ENCODE results near the gene TOR3A.

DNA sequence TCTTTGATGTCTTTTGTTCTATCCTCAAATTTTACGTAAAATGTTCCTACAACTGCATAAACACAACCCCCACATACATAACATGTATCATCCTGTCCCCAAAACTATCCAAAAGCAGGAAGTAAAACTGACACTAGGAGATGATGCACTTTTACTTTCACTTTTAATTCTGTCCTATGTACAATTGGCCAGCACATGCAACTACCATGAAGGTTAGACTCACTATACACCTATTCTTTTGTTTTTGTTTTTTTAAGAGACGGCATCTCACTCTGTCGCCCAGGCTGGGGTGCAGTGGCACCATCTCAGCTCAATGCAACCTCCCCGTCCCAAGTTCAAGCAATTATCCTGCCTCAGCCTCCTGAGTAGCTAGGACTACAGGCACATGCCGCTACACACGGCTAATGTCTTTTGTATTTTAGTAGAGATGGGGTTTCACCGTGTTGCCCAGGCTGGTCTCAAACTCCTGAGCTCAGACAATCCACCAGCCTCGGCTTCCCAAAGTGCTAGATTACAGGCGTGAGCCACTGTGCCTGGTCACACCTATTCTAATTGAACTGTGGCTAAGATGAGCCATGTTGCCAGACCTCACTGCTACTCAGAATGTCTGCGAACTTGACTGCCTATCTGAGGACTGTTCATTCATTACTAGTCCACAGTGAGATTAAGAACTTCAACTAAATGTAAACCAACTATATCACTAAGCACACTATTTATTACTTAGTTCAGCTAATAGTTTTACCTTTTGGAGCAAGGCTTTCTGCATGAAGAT is 48.0 kb downstream of the TOR3A start:
- no peak for TF ChIP-seq EZH2phosphoT487 (IDR thresholded peaks at IDR 0.05; ENCODE audit: low read depth)
- TF ChIP-seq, protein P1, sequence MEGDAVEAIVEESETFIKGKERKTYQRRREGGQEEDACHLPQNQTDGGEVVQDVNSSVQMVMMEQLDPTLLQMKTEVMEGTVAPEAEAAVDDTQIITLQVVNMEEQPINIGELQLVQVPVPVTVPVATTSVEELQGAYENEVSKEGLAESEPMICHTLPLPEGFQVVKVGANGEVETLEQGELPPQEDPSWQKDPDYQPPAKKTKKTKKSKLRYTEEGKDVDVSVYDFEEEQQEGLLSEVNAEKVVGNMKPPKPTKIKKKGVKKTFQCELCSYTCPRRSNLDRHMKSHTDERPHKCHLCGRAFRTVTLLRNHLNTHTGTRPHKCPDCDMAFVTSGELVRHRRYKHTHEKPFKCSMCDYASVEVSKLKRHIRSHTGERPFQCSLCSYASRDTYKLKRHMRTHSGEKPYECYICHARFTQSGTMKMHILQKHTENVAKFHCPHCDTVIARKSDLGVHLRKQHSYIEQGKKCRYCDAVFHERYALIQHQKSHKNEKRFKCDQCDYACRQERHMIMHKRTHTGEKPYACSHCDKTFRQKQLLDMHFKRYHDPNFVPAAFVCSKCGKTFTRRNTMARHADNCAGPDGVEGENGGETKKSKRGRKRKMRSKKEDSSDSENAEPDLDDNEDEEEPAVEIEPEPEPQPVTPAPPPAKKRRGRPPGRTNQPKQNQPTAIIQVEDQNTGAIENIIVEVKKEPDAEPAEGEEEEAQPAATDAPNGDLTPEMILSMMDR (IDR thresholded peaks at IDR 0.05; ENCODE audit: low read depth, low read length): no peak

Measured in OCI-LY3 (cell line).